OCI-LY7 (cell line): ENCODE results near the gene S100A4. TPM values are rescaled to one million over a fixed set of nuclear protein-coding genes. Genes with fewer than 3 reads are reported as not detected.

Experiments used
- BruUV-seq: library from RNA; stranded (reverse); fragments of 400-500 nt; replicated peaks from 2 replicates; lab custom pipeline; 2021; lab: Mats Ljungman, UMichigan
- CTCF ChIA-PET: fragments of 300-600 bp; sonication (Branson Sonifier 250); formaldehyde crosslinking; loops from one replicate; lab custom pipeline; 2022; ENCODE audit warnings: antibody characterized with exemption; ENCODE audit not compliant: unreplicated experiment; lab: Charles Lee
- POLR2A ChIA-PET: fragments of 300-600 bp; sonication (Branson Sonifier 250); formaldehyde crosslinking; loops from one replicate; lab custom pipeline; 2022; ENCODE audit warnings: antibody characterized with exemption; lab: Charles Lee
- DNase-seq: peaks from one replicate; pipeline ENCODE4 v3.0.0-alpha.2; 2015; ENCODE audit warnings: low spot score
- H2AFZ ChIP-seq: fragments of 200-600 bp; sonication (generic), shearing (Covaris generic); 2 replicates; pipeline ENCODE4 v1.6.1; 2014; ENCODE audit warnings: mild to moderate bottlenecking, antibody characterized with exemption, low read length, moderate library complexity
- H3K27ac ChIP-seq: fragments of 200-600 bp; sonication (generic); 2 replicates; pipeline ENCODE4 v1.5.1; 2014; ENCODE audit warnings: mixed run types, low read depth, mild to moderate bottlenecking, moderate library complexity, low read length, inconsistent platforms; ENCODE audit not compliant: poor library complexity, severe bottlenecking
- H3K36me3 ChIP-seq: fragments of 200-600 bp; sonication (generic); 2 replicates; pipeline ENCODE4 v1.6.1; 2014; ENCODE audit warnings: mild to moderate bottlenecking, antibody characterized with exemption, low read length, moderate library complexity, mixed read lengths; ENCODE audit not compliant: insufficient read depth
- H3K4me1 ChIP-seq: fragments of 200-600 bp; sonication (generic); 2 replicates; pipeline ENCODE4 v1.5.1; 2014; ENCODE audit warnings: mild to moderate bottlenecking, low read length; ENCODE audit not compliant: insufficient read depth, poor library complexity, severe bottlenecking
- H3K4me2 ChIP-seq: fragments of 200-600 bp; sonication (generic); 2 replicates; pipeline ENCODE4 v1.6.1; 2014; ENCODE audit warnings: mild to moderate bottlenecking, low read length
- H3K4me3 ChIP-seq: fragments of 200-600 bp; sonication (generic); 2 replicates; pipeline ENCODE4 v1.5.1; 2014; ENCODE audit warnings: mild to moderate bottlenecking, low read depth, low read length; ENCODE audit not compliant: poor library complexity, severe bottlenecking
- H3K79me2 ChIP-seq: fragments of 200-600 bp; sonication (generic); 2 replicates; pipeline ENCODE4 v1.6.1; 2016; ENCODE audit warnings: low read depth, mild to moderate bottlenecking, low read length, moderate library complexity, mixed read lengths; ENCODE audit not compliant: insufficient read depth
- H3K9me2 ChIP-seq: fragments of 200-600 bp; sonication (generic); 2 replicates; pipeline ENCODE4 v1.6.1; 2016; ENCODE audit warnings: mild to moderate bottlenecking, low read length, mixed read lengths; ENCODE audit not compliant: insufficient read depth
- H3K9me3 ChIP-seq: fragments of 200-600 bp; sonication (generic); 2 replicates; pipeline ENCODE4 v1.6.1; 2014; ENCODE audit warnings: mild to moderate bottlenecking, mixed run types, low read length, mixed read lengths
- H4K20me1 ChIP-seq: fragments of 200-600 bp; sonication (generic); 2 replicates; pipeline ENCODE4 v1.6.1; 2014; ENCODE audit warnings: mild to moderate bottlenecking, antibody characterized with exemption, low read length, moderate library complexity, mixed read lengths; ENCODE audit not compliant: insufficient read depth
- EZH2phosphoT487 ChIP-seq: fragments of 200-600 bp; sonication (generic); IDR thresholded peaks from 2 replicates; pipeline ENCODE4 v1.6.1; 2018; ENCODE audit warnings: low read depth, borderline replicate concordance, mild to moderate bottlenecking, mixed run types, antibody characterized with exemption, low read length, moderate library complexity, mixed read lengths
- intact Hi-C: fragments of 100-400 bp; cut with micrococcal nuclease; formaldehyde crosslinking; loops from one replicate; pipeline ENCODE4 v1.10.0; 2022; ENCODE audit not compliant: unreplicated experiment
- total RNA-seq, 2 experiments: library from RNA; depleted of rRNA in 1 of 2; stranded (reverse); fragments of >200 nt in 1 of 2; shearing (Covaris generic) in 1 of 2; gene quantifications; 2 replicates each; pipeline ENCODE4 v1.2.3, GENCODE V29; 2014 to 2022
- TF ChIP-seq, protein P1 (sequence below): fragments of 200-600 bp; sonication (generic); conservative IDR thresholded peaks from 2 replicates; pipeline ENCODE4 v1.5.1; 2014; ENCODE audit warnings: mild to moderate bottlenecking, antibody characterized with exemption, low read length, moderate library complexity, mixed read lengths

Gene S100A4
- total RNA-seq, 2 experiments from 2014 or later: 1.6 to 1.9 TPM

DNA sequence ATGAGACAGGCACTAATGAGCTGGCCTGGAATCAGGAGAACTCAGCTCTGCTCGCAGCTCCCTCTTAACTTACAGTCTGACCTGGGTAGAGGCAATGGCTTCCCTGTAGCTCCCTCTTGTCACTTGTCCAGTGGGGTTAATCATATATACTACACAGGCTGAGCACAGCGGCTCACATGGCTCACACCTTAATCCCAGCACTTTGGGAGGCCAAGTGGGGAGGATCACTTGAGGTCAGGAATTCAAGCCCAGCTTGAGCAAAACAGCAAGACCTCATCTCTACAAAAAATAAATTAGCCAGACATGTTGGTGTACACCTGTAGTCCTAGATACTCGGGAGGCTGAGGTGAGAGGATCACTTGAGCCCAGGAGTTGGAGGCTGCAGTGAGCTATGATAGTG lies 14.0 kb downstream of the S100A4 start:
- no TSS peak for BruUV-seq
- Histone ChIP-seq H3K27ac (no peak overlapping the region), H2AFZ (no peak overlapping the region), H3K9me2 (no peaks in the 10 kb centered on the region), H3K36me3 (no peaks in the 10 kb centered on the region), H3K9me3 (no peaks in the 10 kb centered on the region), H4K20me1 (no peaks in the 10 kb centered on the region), H3K4me1 (no peaks in the 10 kb centered on the region), H3K4me2 (no peak overlapping the region), H3K4me3 (no peak overlapping the region), H3K79me2 (no peaks in the 10 kb centered on the region)
- intact Hi-C loops: no loop called here
- ChIA-PET CTCF (interaction anchor here (0.5 to 1.4 kb wide), 2 partner anchors 41 to 455 kb away, joined by 3 read pairs; partner anchors contain the start of gene RAB13), POLR2A (interaction anchor here (0.5 to 1.0 kb wide), 2 partner anchors 174 to 443 kb away, joined by 3 to 4 read pairs; no protein-coding TSS in a partner anchor)
- DNase-seq: no peak
- TF ChIP-seq, protein P1, sequence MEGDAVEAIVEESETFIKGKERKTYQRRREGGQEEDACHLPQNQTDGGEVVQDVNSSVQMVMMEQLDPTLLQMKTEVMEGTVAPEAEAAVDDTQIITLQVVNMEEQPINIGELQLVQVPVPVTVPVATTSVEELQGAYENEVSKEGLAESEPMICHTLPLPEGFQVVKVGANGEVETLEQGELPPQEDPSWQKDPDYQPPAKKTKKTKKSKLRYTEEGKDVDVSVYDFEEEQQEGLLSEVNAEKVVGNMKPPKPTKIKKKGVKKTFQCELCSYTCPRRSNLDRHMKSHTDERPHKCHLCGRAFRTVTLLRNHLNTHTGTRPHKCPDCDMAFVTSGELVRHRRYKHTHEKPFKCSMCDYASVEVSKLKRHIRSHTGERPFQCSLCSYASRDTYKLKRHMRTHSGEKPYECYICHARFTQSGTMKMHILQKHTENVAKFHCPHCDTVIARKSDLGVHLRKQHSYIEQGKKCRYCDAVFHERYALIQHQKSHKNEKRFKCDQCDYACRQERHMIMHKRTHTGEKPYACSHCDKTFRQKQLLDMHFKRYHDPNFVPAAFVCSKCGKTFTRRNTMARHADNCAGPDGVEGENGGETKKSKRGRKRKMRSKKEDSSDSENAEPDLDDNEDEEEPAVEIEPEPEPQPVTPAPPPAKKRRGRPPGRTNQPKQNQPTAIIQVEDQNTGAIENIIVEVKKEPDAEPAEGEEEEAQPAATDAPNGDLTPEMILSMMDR: no peak
- no peak for TF ChIP-seq EZH2phosphoT487

DNA sequence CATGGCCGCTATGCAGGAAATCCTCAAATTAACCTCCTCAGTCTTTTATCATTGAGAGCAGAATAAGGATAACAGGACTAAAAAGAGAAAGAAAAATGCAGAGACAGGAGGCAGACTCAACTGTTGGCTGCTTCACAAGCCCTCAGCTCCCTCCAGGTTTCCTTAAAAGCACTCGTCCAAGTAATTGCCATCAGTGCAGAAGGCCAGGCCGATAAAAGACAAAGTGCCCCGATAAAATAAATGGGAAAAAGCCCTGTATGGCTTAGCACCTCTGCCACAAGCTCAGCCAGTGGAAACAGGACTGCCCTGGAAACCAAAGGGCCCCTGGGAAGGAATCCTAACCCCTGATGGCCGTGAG lies 17.9 kb downstream of the S100A4 start:
- H3K4me1 ChIP-seq: no peaks in the 10 kb centered on the region
- ChIA-PET POLR2A (interaction anchor here (0.6 kb wide), 1 partner anchor 96 kb away, joined by 4 read pairs; no protein-coding TSS in a partner anchor), CTCF (no interaction called here)
- no peak overlapping the region for H3K4me2 ChIP-seq
- H3K9me2 ChIP-seq: no peaks in the 10 kb centered on the region
- intact Hi-C loops: no loop called here
- H4K20me1 ChIP-seq: no peaks in the 10 kb centered on the region
- H3K4me3 ChIP-seq: no peak overlapping the region
- no peak overlapping the region for H3K27ac ChIP-seq
- no peaks in the 10 kb centered on the region for H3K36me3 ChIP-seq
- no peaks in the 10 kb centered on the region for H3K9me3 ChIP-seq
- no peak for DNase-seq
- no peak overlapping the region for H2AFZ ChIP-seq
- no TSS peak for BruUV-seq
- no peaks in the 10 kb centered on the region for H3K79me2 ChIP-seq
- TF ChIP-seq, protein P1: no peak
- TF ChIP-seq EZH2phosphoT487: no peak

DNA sequence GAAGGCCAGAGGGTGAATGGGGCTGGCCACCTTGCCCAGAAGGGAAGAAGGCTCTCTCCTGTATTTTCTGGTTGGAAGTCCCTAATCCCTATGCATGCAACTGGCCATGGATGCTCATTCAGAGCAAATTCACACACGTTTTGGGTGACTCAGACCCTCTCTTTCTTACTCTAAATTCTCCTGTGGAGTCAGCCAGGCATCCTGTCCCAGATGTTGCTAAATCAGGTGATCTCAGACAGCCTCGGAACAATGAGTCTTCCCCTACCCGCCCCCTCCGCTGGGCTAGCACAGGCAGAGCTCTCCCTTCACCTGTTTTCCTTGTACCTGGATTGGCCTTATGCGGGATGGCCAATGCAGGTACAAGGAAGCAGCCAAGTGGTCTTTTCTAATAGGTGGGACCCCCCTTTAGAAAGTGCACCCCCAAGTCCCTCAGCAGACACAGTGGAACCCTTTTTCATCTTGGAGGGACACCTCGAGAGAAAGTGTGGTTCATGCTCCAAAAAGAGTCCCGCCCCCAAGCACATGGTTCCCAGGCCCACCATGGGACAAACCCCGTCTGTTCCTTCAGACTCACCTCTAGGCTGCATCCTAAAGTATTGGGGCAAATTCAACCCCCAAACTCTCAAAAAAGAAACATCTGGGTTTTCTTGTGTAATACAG lies 18.5 kb downstream of the S100A4 start:
- Histone ChIP-seq H3K79me2 (no peaks in the 10 kb centered on the region), H3K9me3 (no peaks in the 10 kb centered on the region), H3K4me3 (no peak overlapping the region), H3K9me2 (no peaks in the 10 kb centered on the region), H3K4me2 (no peak overlapping the region), H2AFZ (no peak overlapping the region), H4K20me1 (no peaks in the 10 kb centered on the region), H3K36me3 (no peaks in the 10 kb centered on the region), H3K27ac (no peak overlapping the region), H3K4me1 (no peaks in the 10 kb centered on the region)
- intact Hi-C loops: no loop called here
- no TSS peak for BruUV-seq
- ChIA-PET CTCF (no interaction called here), POLR2A (interaction anchor here (0.6 kb wide), 1 partner anchor 96 kb away, joined by 4 read pairs; no protein-coding TSS in a partner anchor)
- TF ChIP-seq EZH2phosphoT487: no peak
- TF ChIP-seq, protein P1: no peak
- DNase-seq: no peak
